CD4-positive, alpha-beta T cell treated with Interleukin-12 subunit alpha and Interleukin-12 subunit beta, for 1 hour (primary cell): ENCODE results near the gene USP15.
"Not testable (repeated sequence)": the region's sequence is repeated elsewhere in the genome, so short reads cannot be mapped to it uniquely, and the experiment has no call there.

Source experiments
- DNase-seq: peaks from one replicate; pipeline ENCODE4 v3.0.0-alpha.2; 2020

Gene USP15

GRCh38 chr12:62463252-62463651 is 203.0 kb downstream of the USP15 start:
- not testable (repeated sequence) for DNase-seq
